ENCODE data around the gene TCHP. TPM values are rescaled to one million over a fixed set of nuclear protein-coding genes. Genes with fewer than 3 reads are reported as not detected.

TCHP gene
- total and polyA plus RNA-seq, 2 donors (not counting 1 experiment from before 2014, with no cell fraction given): 13.4 to 29.4 TPM

DNA sequence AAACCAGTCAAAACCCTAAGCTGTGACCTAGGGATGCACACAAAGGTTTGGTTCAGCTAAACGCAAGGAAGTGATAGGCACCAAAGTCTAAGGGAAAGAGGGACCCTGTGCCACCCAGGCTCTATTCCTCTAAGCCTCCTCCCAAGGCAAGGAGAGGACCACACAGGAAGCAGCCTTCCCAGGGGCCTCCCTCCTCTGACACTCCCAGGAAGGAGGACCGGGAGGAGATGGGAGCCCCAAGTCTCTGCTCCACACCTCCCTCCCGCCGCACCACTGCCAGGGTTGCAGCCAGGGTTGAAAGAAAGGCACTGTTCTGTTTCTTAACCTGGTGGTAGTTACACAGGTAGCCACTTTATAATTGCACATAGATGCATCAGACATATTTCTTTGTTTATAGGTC is 21.9 kb downstream of the TCHP start:
- TF ChIP-seq, protein P1, sequence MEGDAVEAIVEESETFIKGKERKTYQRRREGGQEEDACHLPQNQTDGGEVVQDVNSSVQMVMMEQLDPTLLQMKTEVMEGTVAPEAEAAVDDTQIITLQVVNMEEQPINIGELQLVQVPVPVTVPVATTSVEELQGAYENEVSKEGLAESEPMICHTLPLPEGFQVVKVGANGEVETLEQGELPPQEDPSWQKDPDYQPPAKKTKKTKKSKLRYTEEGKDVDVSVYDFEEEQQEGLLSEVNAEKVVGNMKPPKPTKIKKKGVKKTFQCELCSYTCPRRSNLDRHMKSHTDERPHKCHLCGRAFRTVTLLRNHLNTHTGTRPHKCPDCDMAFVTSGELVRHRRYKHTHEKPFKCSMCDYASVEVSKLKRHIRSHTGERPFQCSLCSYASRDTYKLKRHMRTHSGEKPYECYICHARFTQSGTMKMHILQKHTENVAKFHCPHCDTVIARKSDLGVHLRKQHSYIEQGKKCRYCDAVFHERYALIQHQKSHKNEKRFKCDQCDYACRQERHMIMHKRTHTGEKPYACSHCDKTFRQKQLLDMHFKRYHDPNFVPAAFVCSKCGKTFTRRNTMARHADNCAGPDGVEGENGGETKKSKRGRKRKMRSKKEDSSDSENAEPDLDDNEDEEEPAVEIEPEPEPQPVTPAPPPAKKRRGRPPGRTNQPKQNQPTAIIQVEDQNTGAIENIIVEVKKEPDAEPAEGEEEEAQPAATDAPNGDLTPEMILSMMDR (IDR thresholded peaks at IDR 0.05): no peak
- H3K4me3 ChIP-seq (ENCODE audit: control extremely low read depth in 1 of 5, extremely low read depth in 1 of 5, insufficient read depth in 1 of 5, low read depth in 2 of 5, low read length in 4 of 5): no peak overlapping the region
- intact Hi-C loops (cut with micrococcal nuclease): no loop called here
- H3K27ac ChIP-seq (ENCODE audit: low read length in 2 of 2): no peak overlapping the region
- ATAC-seq (ENCODE audit: low read depth) (no peak), DNase-seq (no peak)
- no peaks in the 10 kb centered on the region for H3K27me3 Mint-ChIP-seq
- ChIA-PET CTCF (interaction anchor here (0.7 to 1.2 kb wide), 2 partner anchors 23 to 77 kb away, joined by 3 to 4 read pairs; no protein-coding TSS in a partner anchor), POLR2A (interaction anchor here (1.0 kb wide), 1 partner anchor 28 kb away, joined by 3 read pairs; no protein-coding TSS in a partner anchor)
- no peaks in the 10 kb centered on the region for H3K79me2 ChIP-seq (ENCODE audit: control insufficient read depth, insufficient read depth, low read length)
- WGBS (ENCODE audit: insufficient coverage): 100% methylated on average over 1 of the region's 4 CpGs
- H3K9ac ChIP-seq (ENCODE audit: low read length): no peak overlapping the region
- H3K4me2 ChIP-seq (replicated peaks; ENCODE audit: low read depth, low read length, poor library complexity, severe bottlenecking): no peak overlapping the region
- no peaks in the 10 kb centered on the region for H3K27me3 ChIP-seq (replicated peaks in 1 of 4; ENCODE audit: control extremely low read depth in 1 of 4, control insufficient read depth in 3 of 4, insufficient read depth in 4 of 4, low read length in 3 of 4)
- no peak overlapping the region for H2AFZ ChIP-seq (ENCODE audit: insufficient read depth, low read depth, low read length, poor library complexity, severe bottlenecking)
- H3K4me1 ChIP-seq (ENCODE audit: control insufficient read depth in 2 of 2, insufficient read depth in 2 of 2, low read length in 2 of 2): peaks cover 0 to 8% of the 10 kb centered on the region in 2 donors
- H3K36me3 ChIP-seq (replicated peaks in 1 of 2; ENCODE audit: control extremely low read depth in 1 of 2, control insufficient read depth in 1 of 2, extremely low read depth in 1 of 2, insufficient read depth in 2 of 2, low read length in 1 of 2): peaks cover 1 to 45% of the 10 kb centered on the region in 2 experiments
- H4K20me1 ChIP-seq (ENCODE audit: control insufficient read depth, insufficient read depth, low read length, poor library complexity, severe bottlenecking): no peaks in the 10 kb centered on the region
- no peak overlapping the region for H3K4me3 Mint-ChIP-seq
- peaks cover 12% of the 10 kb centered on the region for H3K4me1 Mint-ChIP-seq
- H3K27ac Mint-ChIP-seq: no peak overlapping the region
- H3K9me3 Mint-ChIP-seq (ENCODE audit: insufficient read depth): no peaks in the 10 kb centered on the region
- no peaks in the 10 kb centered on the region for H3K9me3 ChIP-seq (ENCODE audit: control extremely low read depth in 1 of 3, control insufficient read depth in 2 of 3, insufficient read depth in 1 of 3, low read length in 2 of 3)

DNA sequence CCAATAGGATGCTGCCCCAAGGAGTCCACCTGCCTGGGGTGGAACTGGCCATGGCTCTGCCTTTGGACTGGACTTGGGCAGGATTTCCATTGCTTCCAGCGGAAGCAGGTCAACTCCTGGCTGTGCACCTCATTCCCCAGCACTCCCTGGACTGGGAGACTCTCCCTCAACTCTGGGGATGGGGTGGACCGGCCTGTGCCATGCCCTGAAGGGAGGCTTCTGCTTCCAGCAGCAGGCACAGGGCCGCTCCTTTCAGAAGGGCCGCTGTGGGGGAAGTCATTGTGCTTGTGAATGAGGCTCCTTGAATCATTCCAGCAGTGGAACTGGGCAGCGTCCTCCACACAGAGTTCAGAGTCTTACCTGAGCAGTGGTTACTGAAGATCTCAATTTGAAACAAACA is 23.0 kb downstream of the TCHP start:
- no peaks in the 10 kb centered on the region for H3K27me3 ChIP-seq (replicated peaks in 1 of 4; ENCODE audit: control extremely low read depth in 1 of 4, control insufficient read depth in 3 of 4, insufficient read depth in 4 of 4, low read length in 3 of 4)
- peaks cover 1% of the 10 kb centered on the region for H3K79me2 ChIP-seq (ENCODE audit: control insufficient read depth, insufficient read depth, low read length)
- ATAC-seq (ENCODE audit: low read depth): no peak
- no peaks in the 10 kb centered on the region for H4K20me1 ChIP-seq (ENCODE audit: control insufficient read depth, insufficient read depth, low read length, poor library complexity, severe bottlenecking)
- H3K27me3 Mint-ChIP-seq: no peaks in the 10 kb centered on the region
- H3K27ac ChIP-seq (ENCODE audit: low read length in 2 of 2): no peak overlapping the region
- H2AFZ ChIP-seq (ENCODE audit: insufficient read depth, low read depth, low read length, poor library complexity, severe bottlenecking): no peak overlapping the region
- DNase-seq: no peak
- POLR2A ChIA-PET: no interaction called here
- WGBS (ENCODE audit: insufficient coverage): 91% methylated on average over 4 of the region's 5 CpGs
- peaks cover 14% of the 10 kb centered on the region for H3K4me1 Mint-ChIP-seq
- no peak overlapping the region for H3K27ac Mint-ChIP-seq
- H3K4me1 ChIP-seq (ENCODE audit: control insufficient read depth in 2 of 2, insufficient read depth in 2 of 2, low read length in 2 of 2): peaks cover 0 to 8% of the 10 kb centered on the region in 2 donors
- H3K4me2 ChIP-seq (replicated peaks; ENCODE audit: low read depth, low read length, poor library complexity, severe bottlenecking): no peak overlapping the region
- TF ChIP-seq EZH2 (IDR thresholded peaks at IDR 0.05; ENCODE audit: borderline replicate concordance, insufficient read depth, low read depth, low read length, poor library complexity, severe bottlenecking): no peak
- TF ChIP-seq, protein P1 (IDR thresholded peaks at IDR 0.05): no peak
- no peaks in the 10 kb centered on the region for H3K9me3 Mint-ChIP-seq (ENCODE audit: insufficient read depth)
- H3K9ac ChIP-seq (ENCODE audit: low read length): no peak overlapping the region
- H3K9me3 ChIP-seq (ENCODE audit: control extremely low read depth in 1 of 3, control insufficient read depth in 2 of 3, insufficient read depth in 1 of 3, low read length in 2 of 3): no peaks in the 10 kb centered on the region
- H3K4me3 Mint-ChIP-seq: no peak overlapping the region
- intact Hi-C loops (cut with micrococcal nuclease): no loop called here
- no peak overlapping the region for H3K4me3 ChIP-seq (ENCODE audit: control extremely low read depth in 1 of 5, extremely low read depth in 1 of 5, insufficient read depth in 1 of 5, low read depth in 2 of 5, low read length in 4 of 5)
- peaks cover 1 to 38% of the 10 kb centered on the region in 2 experiments for H3K36me3 ChIP-seq (replicated peaks in 1 of 2; ENCODE audit: control extremely low read depth in 1 of 2, control insufficient read depth in 1 of 2, extremely low read depth in 1 of 2, insufficient read depth in 2 of 2, low read length in 1 of 2)
- CTCF ChIA-PET: no interaction called here
